PC-3 (cell line): ENCODE measurements around the gene SPRED3. TPM values are rescaled to one million over a fixed set of nuclear protein-coding genes. Genes with fewer than 3 reads are reported as not detected.

Source experiments
- ATAC-seq: fragments of 200-7000 bp; cut with Tn5 transposase; 2 replicates; pipeline ENCODE4 v1.9.1; 2020; ENCODE audit warnings: mild to moderate bottlenecking, moderate library complexity
- BruUV-seq: library from RNA; stranded (reverse); fragments of 400-500 nt; replicated peaks from 2 replicates; lab custom pipeline; 2021; lab: Mats Ljungman, UMichigan
- CTCF ChIA-PET: fragments of 300-600 bp; sonication (Branson Sonifier 250); formaldehyde crosslinking; loops from one replicate; lab custom pipeline; 2022; ENCODE audit warnings: antibody characterized with exemption; lab: Charles Lee
- POLR2A ChIA-PET: fragments of 300-600 bp; sonication (Branson Sonifier 250); formaldehyde crosslinking; loops from one replicate; lab custom pipeline; 2022; ENCODE audit warnings: antibody characterized with exemption; ENCODE audit not compliant: unreplicated experiment; lab: Charles Lee
- DNase-seq: peaks from one replicate; pipeline ENCODE4 v3.0.0-alpha.2; 2015
- H2AFZ ChIP-seq: fragments of 300-600 bp; sonication (generic); 2 replicates; pipeline ENCODE4 v1.6.0; 2016; ENCODE audit warnings: antibody characterized with exemption, low read length
- H3F3A ChIP-seq: fragments of 300-600 bp; sonication (generic); one replicate; pipeline ENCODE4 v1.6.0; 2017; ENCODE audit warnings: antibody characterized with exemption, low read length, control low read depth, mild to moderate bottlenecking; ENCODE audit not compliant: unreplicated experiment
- H3K27ac ChIP-seq: fragments of 300-600 bp; sonication (generic); 2 replicates; pipeline ENCODE4 v1.5.1; 2016; ENCODE audit warnings: mild to moderate bottlenecking, low read length
- H3K27me3 ChIP-seq: fragments of 300-600 bp; sonication (generic); 2 replicates; pipeline ENCODE4 v1.6.1; 2016; ENCODE audit warnings: low read length, mixed read lengths
- H3K36me3 ChIP-seq: fragments of 300-600 bp; sonication (generic); 2 replicates; pipeline ENCODE4 v1.6.1; 2016; ENCODE audit warnings: low read depth, mixed run types, low read length, mixed read lengths
- H3K4me1 ChIP-seq: fragments of 300-600 bp; sonication (generic); 2 replicates; pipeline ENCODE4 v1.5.1; 2016; ENCODE audit warnings: low read length; ENCODE audit not compliant: insufficient read depth
- H3K4me2 ChIP-seq: fragments of 300-600 bp; sonication (generic); 2 replicates; pipeline ENCODE4 v1.6.0; 2016; ENCODE audit warnings: low read length
- H3K4me3 ChIP-seq: fragments of 300-600 bp; sonication (generic); 2 replicates; pipeline ENCODE4 v1.5.1; 2016; ENCODE audit warnings: mild to moderate bottlenecking, low read length, mixed read lengths
- H3K79me2 ChIP-seq: fragments of 300-600 bp; sonication (generic); 2 replicates; pipeline ENCODE4 v1.6.1; 2017; ENCODE audit warnings: low read length, mixed read lengths
- H3K9ac ChIP-seq: fragments of 300-600 bp; sonication (generic); 2 replicates; pipeline ENCODE4 v1.6.0; 2016; ENCODE audit warnings: mild to moderate bottlenecking, low read length
- H3K9me2 ChIP-seq: fragments of 300-600 bp; sonication (generic); replicated peaks from 2 replicates; pipeline ENCODE4 v1.6.1; 2016; ENCODE audit warnings: mixed run types, low read length, mixed read lengths
- H3K9me3 ChIP-seq: fragments of 300-600 bp; sonication (generic); 2 replicates; pipeline ENCODE4 v1.6.1; 2016; ENCODE audit warnings: low read length, mixed read lengths
- H4K20me1 ChIP-seq: fragments of 300-600 bp; sonication (generic); 2 replicates; pipeline ENCODE4 v1.6.1; 2016; ENCODE audit warnings: low read length, mixed read lengths
- CTCF ChIP-seq: fragments of 300-600 bp; sonication (generic); conservative IDR thresholded peaks from 2 replicates; pipeline ENCODE4 v1.5.1; 2017; ENCODE audit warnings: antibody characterized with exemption, low read depth, mild to moderate bottlenecking, low read length
- EZH2 ChIP-seq: fragments of 300-600 bp; sonication (generic); IDR thresholded peaks from one replicate; pipeline ENCODE4 v1.6.1; 2017; ENCODE audit warnings: antibody characterized with exemption, mild to moderate bottlenecking, low read length; ENCODE audit not compliant: unreplicated experiment
- EZH2phosphoT487 ChIP-seq: fragments of 300-600 bp; sonication (generic); IDR thresholded peaks from 2 replicates; pipeline ENCODE4 v1.6.1; 2018; ENCODE audit warnings: mild to moderate bottlenecking, antibody characterized with exemption, low read length, borderline replicate concordance
- intact Hi-C: fragments of 100-400 bp; cut with micrococcal nuclease; formaldehyde crosslinking; loops from 2 replicates; pipeline ENCODE4 v1.9.0; 2023
- total RNA-seq: library from RNA; depleted of rRNA; stranded (reverse); fragments of >200 nt; gene quantifications from 2 replicates; pipeline ENCODE4 v1.2.3, GENCODE V29; 2014

SPRED3 gene
- total RNA-seq, 1 experiment from 2014 or later = 4.1 TPM

- Histone ChIP-seq H3K27me3 (no peaks in the 10 kb centered on the region), H4K20me1 (no peaks in the 10 kb centered on the region), H3K4me1 (0 out of 2 replicates have a peak, but pooled peaks cover 2% of the 10 kb centered on the region), H3K9me2 (no peaks in the 10 kb centered on the region), H3K79me2 (no peaks in the 10 kb centered on the region), H3F3A (no peaks in the 10 kb centered on the region), H3K4me3 (no peak overlapping the region), H3K9me3 (no peaks in the 10 kb centered on the region), H3K4me2 (no peak overlapping the region), H3K9ac (no peak overlapping the region), H3K27ac (no peak overlapping the region), H3K36me3 (no peaks in the 10 kb centered on the region), H2AFZ (no peak overlapping the region)
- intact Hi-C loops = no loop called here
- BruUV-seq = no TSS peak
- DNase-seq (no peak), ATAC-seq (no peak)
- POLR2A ChIA-PET = no interaction called here
- CTCF ChIA-PET = no interaction called here
- TF ChIP-seq EZH2 (no peak), CTCF (no peak), EZH2phosphoT487 (no peak)
Measured at GRCh38 chr19:38412961-38413360, 24.5 kb downstream of the SPRED3 start.

- Histone ChIP-seq H3K4me1 (peaks cover 5% of the 10 kb centered on the region; the same call in 1 of the 2 replicates), H2AFZ (no peak overlapping the region), H3K4me3 (no peak overlapping the region), H3K4me2 (no peak overlapping the region), H4K20me1 (no peaks in the 10 kb centered on the region), H3K79me2 (no peaks in the 10 kb centered on the region), H3F3A (no peaks in the 10 kb centered on the region), H3K9me2 (no peaks in the 10 kb centered on the region), H3K36me3 (no peaks in the 10 kb centered on the region), H3K27me3 (no peaks in the 10 kb centered on the region), H3K9me3 (no peaks in the 10 kb centered on the region), H3K27ac (no peak overlapping the region), H3K9ac (no peak overlapping the region)
- no TSS peak for BruUV-seq
- TF ChIP-seq EZH2 (no peak), EZH2phosphoT487 (no peak), CTCF (no peak)
- CTCF ChIA-PET = no interaction called here
- intact Hi-C loops = no loop called here
- POLR2A ChIA-PET = no interaction called here
- ATAC-seq = no peak
- no peak for DNase-seq
Measured at GRCh38 chr19:38413416-38413815, 24.9 kb downstream of the SPRED3 start.

- Histone ChIP-seq H3K4me3 (no peak overlapping the region), H3F3A (no peaks in the 10 kb centered on the region), H3K27me3 (no peaks in the 10 kb centered on the region), H3K79me2 (no peaks in the 10 kb centered on the region), H2AFZ (no peak overlapping the region), H3K9ac (no peak overlapping the region), H4K20me1 (no peaks in the 10 kb centered on the region), H3K9me3 (no peaks in the 10 kb centered on the region), H3K9me2 (no peaks in the 10 kb centered on the region), H3K4me2 (peak overlapping the region; percentile 82; the same call in 1 of the 2 replicates), H3K27ac (no peak overlapping the region), H3K4me1 (peaks cover 5% of the 10 kb centered on the region; the same call in 1 of the 2 replicates), H3K36me3 (no peaks in the 10 kb centered on the region)
- POLR2A ChIA-PET = no interaction called here
- DNase-seq (no peak), ATAC-seq (no peak)
- BruUV-seq = no TSS peak
- CTCF ChIA-PET = no interaction called here
- TF ChIP-seq EZH2phosphoT487 (no peak), CTCF (no peak), EZH2 (no peak)
- intact Hi-C loops = no loop called here
Measured at GRCh38 chr19:38417146-38417543, 28.6 kb downstream of the SPRED3 start.
